Right lobe of liver (tissue), 6 donors: Measurements from ENCODE around the gene LSM5. TPM values are rescaled to one million over a fixed set of nuclear protein-coding genes. Genes with fewer than 3 reads are reported as not detected.

Experiments used
- ATAC-seq, 4 donors: fragments of 200-7000 bp; cut with Tn5 transposase; one replicate each; pipeline ENCODE4 v1.9.1; 2020; ENCODE audit warnings: mild to moderate bottlenecking in 4 of 4, moderate library complexity in 4 of 4
- DNase-seq, 3 donors: peaks; one replicate each; pipeline ENCODE4 v3.0.0-alpha.2; 2020
- H3K27ac ChIP-seq, 3 donors: fragments of 200-600 bp; one replicate each; pipeline ENCODE4 v1.8.0; 2022
- H3K27me3 ChIP-seq, 2 donors: fragments of 200-600 bp; one replicate each; pipeline ENCODE4 v1.8.0; 2022
- H3K36me3 ChIP-seq, 4 donors: fragments of 200-600 bp; sonication (generic) in 1 of 4; one replicate each; pipeline versions ENCODE4 v1.5.1 to v1.8.0; 2017 to 2022; ENCODE audit warnings: control low read depth in 1 of 4
- H3K4me1 ChIP-seq, 4 donors: fragments of 200-600 bp; sonication (generic) in 1 of 4; one replicate each; pipeline versions ENCODE4 v1.5.1 to v1.8.0; 2017 to 2022; ENCODE audit warnings: control low read depth in 1 of 4
- H3K4me3 ChIP-seq, 3 donors: fragments of 200-600 bp; one replicate each; pipeline ENCODE4 v1.8.0; 2022
- H3K9me3 ChIP-seq, 4 donors: fragments of 200-600 bp; sonication (generic) in 1 of 4; one replicate each; pipeline versions ENCODE4 v1.5.1 to v1.8.0; 2017 to 2022; ENCODE audit warnings: control low read depth in 1 of 4
- POLR2A ChIP-seq: fragments of 450-650 bp; IDR thresholded peaks from one replicate; pipeline ENCODE4 v1.6.1; 2017; ENCODE audit warnings: antibody characterized with exemption, mild to moderate bottlenecking
- WGBS: methylation state at CpG from one replicate; pipeline ENCODE4 v1.1.6; 2018; ENCODE audit warnings: low coverage, low lambda C conversion rate; ENCODE audit not compliant: insufficient coverage; ENCODE audit errors: missing lambda C conversion rate; 5-methylcytosine and 5-hydroxymethylcytosine counted together
- intact Hi-C, 2 donors: fragments of 100-400 bp; cut with DNase I; formaldehyde crosslinking; loops; one replicate each; pipeline versions ENCODE4 v1.11.2 to v1.14.1; 2022
- total RNA-seq, 6 experiments: library from RNA; depleted of rRNA in 2 of 6; stranded (reverse); fragments of >200 nt in 2 of 6; fragmentation: NEBNext Ultra II Directional in 3 of 6; extraction: Animal tissue kit (Norgen Biotek cat#: 25700) in 3 of 6; gene quantifications; one replicate each; pipeline versions ENCODE4 v1.1.0 to v1.2.4, GENCODE V29; 2016 to 2023
- TF ChIP-seq, protein P1 (sequence below), 4 donors: fragments of 200-600 bp in 3 of 4; fragments of 450-650 bp in 1 of 4; IDR thresholded peaks; one replicate each; pipeline versions ENCODE4 v1.5.1 to v1.8.0; 2016 to 2022; ENCODE audit warnings: antibody characterized with exemption in 4 of 4, mild to moderate bottlenecking in 2 of 4
- donor health status: DM: no; HTN: yes; CAD: no.
- donor health status: DM: no; HTN: no; CAD: no.
- donor health status: DM: no; HTN: no; CAD: no.
- donor health status: DM: no; HTN: yes; CAD: no.
- donor health status: DM: no; HTN: yes; CAD: no.

Gene LSM5
- total RNA-seq, 6 experiments from 2014 or later, result 8.7 to 26.2 (median 21.8) TPM

DNA sequence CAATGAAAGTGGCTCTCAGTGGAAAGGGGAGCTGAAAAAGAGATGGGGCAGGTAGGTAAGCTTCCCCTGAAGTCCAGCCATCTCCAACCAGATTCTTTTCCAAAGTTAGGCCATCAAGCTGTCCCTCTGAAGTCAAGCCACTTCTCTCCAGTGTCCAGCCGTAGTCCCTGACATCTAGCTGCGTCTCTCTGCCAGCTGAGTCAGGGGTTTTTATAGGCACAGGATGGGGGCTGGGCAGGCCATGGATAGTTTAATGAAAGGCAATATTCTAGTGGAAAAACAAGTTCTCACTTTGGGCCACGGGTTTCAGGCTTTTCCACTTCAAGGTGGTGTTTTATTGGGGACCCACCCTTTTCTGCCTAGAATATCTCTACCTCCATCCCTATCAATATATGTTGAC lies 41.9 kb upstream of the LSM5 start:
- no peaks in the 10 kb centered on the region for H3K36me3 ChIP-seq
- no CpG with 5 or more reads among the region's 3 CpGs for WGBS
- no peak for ATAC-seq
- no peak for DNase-seq
- no peak overlapping the region for H3K27ac ChIP-seq
- no peaks in the 10 kb centered on the region for H3K9me3 ChIP-seq
- intact Hi-C loops, result no loop called here
- H3K4me1 ChIP-seq, result no peaks in the 10 kb centered on the region
- TF ChIP-seq POLR2A, result no peak
- no peaks in the 10 kb centered on the region for H3K27me3 ChIP-seq
- H3K4me3 ChIP-seq, result no peak overlapping the region

DNA sequence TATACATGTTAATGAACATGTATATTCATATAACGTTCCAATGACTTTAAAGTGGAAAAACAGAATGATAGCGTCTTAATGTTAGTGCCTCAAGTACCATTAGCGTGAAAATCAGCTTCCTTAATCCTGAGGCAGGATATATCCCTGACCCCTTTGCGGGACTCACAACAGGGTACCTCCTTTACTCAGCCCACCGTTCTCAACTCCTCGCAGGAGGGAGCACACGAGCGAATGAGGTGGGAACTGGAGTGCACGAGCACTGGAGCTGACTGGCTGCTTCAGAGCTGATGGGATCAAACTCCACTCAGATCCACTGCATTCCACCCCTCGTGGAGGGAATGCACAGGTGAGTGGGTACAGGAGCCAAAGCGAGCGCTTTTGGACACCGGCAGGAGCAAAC lies 41.2 kb upstream of the LSM5 start:
- H3K9me3 ChIP-seq, result no peaks in the 10 kb centered on the region
- 87% methylated on average over 6 of the region's 13 CpGs for whole genome bisulfite sequencing
- no peak overlapping the region for H3K4me3 ChIP-seq
- DNase-seq, result no peak
- ATAC-seq, result no peak
- H3K36me3 ChIP-seq, result no peaks in the 10 kb centered on the region
- H3K27me3 ChIP-seq, result no peaks in the 10 kb centered on the region
- no peaks in the 10 kb centered on the region for H3K4me1 ChIP-seq
- intact Hi-C loops, result no loop called here
- TF ChIP-seq POLR2A, result no peak
- H3K27ac ChIP-seq, result no peak overlapping the region

DNA sequence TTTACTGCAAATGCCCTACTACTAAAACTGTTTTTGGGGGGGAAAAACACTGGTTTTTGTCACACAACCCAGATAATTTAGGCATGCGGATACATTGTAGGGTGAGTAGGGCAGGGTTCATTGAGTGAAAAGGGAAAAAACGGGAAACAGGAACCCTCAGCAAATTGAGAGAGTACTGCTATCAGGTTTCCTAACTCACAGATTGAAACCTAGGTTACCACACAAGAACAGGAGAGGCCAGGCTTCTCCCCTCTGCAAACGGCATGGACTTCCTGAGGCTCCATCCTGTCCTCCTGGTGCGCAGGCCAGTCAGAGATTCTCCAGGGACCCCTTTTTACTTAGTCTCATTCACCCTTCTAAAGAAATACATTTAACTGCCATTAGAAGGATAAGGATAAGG lies 35.7 kb upstream of the LSM5 start:
- H3K27me3 ChIP-seq, result no peaks in the 10 kb centered on the region
- no peaks in the 10 kb centered on the region for H3K9me3 ChIP-seq
- ATAC-seq, result no peak
- no peaks in the 10 kb centered on the region for H3K4me1 ChIP-seq
- intact Hi-C loops, result no loop called here
- no peak for DNase-seq
- no peaks in the 10 kb centered on the region for H3K36me3 ChIP-seq
- H3K4me3 ChIP-seq, result no peak overlapping the region
- H3K27ac ChIP-seq, result no peak overlapping the region
- TF ChIP-seq, protein P1, sequence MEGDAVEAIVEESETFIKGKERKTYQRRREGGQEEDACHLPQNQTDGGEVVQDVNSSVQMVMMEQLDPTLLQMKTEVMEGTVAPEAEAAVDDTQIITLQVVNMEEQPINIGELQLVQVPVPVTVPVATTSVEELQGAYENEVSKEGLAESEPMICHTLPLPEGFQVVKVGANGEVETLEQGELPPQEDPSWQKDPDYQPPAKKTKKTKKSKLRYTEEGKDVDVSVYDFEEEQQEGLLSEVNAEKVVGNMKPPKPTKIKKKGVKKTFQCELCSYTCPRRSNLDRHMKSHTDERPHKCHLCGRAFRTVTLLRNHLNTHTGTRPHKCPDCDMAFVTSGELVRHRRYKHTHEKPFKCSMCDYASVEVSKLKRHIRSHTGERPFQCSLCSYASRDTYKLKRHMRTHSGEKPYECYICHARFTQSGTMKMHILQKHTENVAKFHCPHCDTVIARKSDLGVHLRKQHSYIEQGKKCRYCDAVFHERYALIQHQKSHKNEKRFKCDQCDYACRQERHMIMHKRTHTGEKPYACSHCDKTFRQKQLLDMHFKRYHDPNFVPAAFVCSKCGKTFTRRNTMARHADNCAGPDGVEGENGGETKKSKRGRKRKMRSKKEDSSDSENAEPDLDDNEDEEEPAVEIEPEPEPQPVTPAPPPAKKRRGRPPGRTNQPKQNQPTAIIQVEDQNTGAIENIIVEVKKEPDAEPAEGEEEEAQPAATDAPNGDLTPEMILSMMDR (IDR thresholded peaks at IDR 0.05), result no peak
- TF ChIP-seq POLR2A, result no peak
- 81% methylated on average over 4 of the region's 4 CpGs for WGBS

DNA sequence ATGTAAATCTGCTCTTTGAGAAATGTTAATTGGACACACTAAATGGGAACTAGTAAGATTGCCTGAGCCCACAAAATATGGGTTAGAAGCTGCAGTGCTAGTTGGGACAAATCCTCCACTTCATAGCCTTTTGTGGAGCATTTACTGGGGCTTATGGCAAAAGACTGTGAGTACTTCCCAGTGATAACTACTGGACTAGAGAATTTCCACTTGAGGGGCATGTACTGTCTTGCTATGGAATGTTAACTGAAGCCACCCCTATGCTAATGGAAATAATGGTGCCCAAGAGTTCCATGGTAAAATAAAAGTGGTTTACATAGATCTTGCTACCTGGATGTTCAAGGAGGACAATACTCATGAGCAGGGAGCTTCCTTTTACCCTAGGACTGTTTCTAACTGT lies 34.5 kb upstream of the LSM5 start:
- H3K4me1 ChIP-seq, result no peaks in the 10 kb centered on the region
- H3K27me3 ChIP-seq, result no peaks in the 10 kb centered on the region
- intact Hi-C loops, result no loop called here
- H3K4me3 ChIP-seq, result no peak overlapping the region
- H3K9me3 ChIP-seq, result no peaks in the 10 kb centered on the region
- H3K36me3 ChIP-seq, result no peaks in the 10 kb centered on the region
- no peak for ATAC-seq
- no peak overlapping the region for H3K27ac ChIP-seq
- no peak for DNase-seq
- TF ChIP-seq, protein P1 (IDR thresholded peaks at IDR 0.05), result no peak
- no peak for TF ChIP-seq POLR2A

DNA sequence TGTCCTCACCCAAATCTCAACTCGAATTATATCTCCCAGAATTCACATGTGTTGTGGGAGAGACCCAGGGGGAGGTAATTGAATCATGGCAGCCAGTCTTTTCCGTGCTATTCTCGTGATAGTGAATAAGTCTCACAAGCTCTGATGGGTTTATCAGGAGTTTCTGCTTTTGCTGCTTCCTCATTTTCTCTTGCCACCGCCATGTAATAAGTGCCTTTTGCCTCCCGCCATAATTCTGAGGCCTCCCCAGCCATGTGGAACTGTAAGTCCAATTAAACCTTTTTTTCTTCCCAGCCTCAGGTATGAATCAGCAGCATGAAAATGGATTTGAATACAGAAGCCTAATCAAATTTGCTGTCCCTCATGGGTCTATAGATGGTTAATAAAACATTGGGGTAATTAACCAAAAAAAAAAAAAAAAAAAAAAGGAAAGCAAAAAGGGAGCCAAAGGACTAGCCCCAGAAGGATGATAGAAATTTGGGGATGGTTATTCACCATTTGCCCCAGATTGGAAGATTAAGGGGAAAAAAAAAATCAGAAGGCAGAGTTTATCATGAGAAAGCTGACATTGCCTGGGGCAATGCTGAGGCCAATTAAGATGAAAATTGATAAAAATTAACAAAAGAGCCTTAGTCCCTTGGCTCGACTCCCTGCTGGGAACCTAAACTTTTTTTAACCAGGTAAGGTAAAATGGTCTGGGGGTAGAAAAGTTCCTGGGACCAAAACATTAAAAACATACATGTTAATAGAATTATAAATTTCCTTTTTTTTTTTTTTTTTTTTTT lies 32.8 kb upstream of the LSM5 start:
- 100% methylated on average over 5 of the region's 6 CpGs for WGBS
- Histone ChIP-seq H3K36me3 (no peaks in the 10 kb centered on the region), H3K27me3 (no peaks in the 10 kb centered on the region), H3K9me3 (peaks cover 0 to 4% (median 0%) of the 10 kb centered on the region in 4 donors), H3K27ac (no peak overlapping the region), H3K4me1 (no peaks in the 10 kb centered on the region), H3K4me3 (no peak overlapping the region)
- DNase-seq, result no peak
- ATAC-seq, result no peak
- intact Hi-C loops, result no loop called here
- no peak for TF ChIP-seq POLR2A
- TF ChIP-seq, protein P1 (IDR thresholded peaks at IDR 0.05), result no peak
